GM23338 (cell line): ENCODE measurements around the gene RFX4. TPM values are rescaled to one million over a fixed set of nuclear protein-coding genes. Genes with fewer than 3 reads are reported as not detected.
A peak's percentile ranks its signal among the peaks of the same experiment; 100 is the strongest.

Experiments
- ATAC-seq: fragments of 200-7000 bp; cut with Tn5 transposase; 3 replicates; pipeline ENCODE4 v1.9.1; 2020
- DNase-seq: peaks from one replicate; pipeline ENCODE4 v3.0.0-alpha.2; 2015; ENCODE audit warnings: low spot score
- H2AFZ ChIP-seq: fragments of 200-600 bp; sonication (generic); 2 replicates; pipeline ENCODE4 v1.8.0; 2016; ENCODE audit warnings: antibody characterized with exemption, mild to moderate bottlenecking, moderate library complexity
- H3F3A ChIP-seq: fragments of 200-600 bp; sonication (generic); replicated peaks from 2 replicates; pipeline ENCODE4 v1.8.0; 2017; ENCODE audit warnings: antibody characterized with exemption, mixed run types, low read depth
- H3K27ac ChIP-seq: fragments of 200-600 bp; sonication (generic); 2 replicates; pipeline ENCODE4 v1.6.1; 2016; ENCODE audit warnings: low read depth
- H3K27me3 ChIP-seq: fragments of 200-600 bp; sonication (generic); 2 replicates; pipeline ENCODE4 v1.8.0; 2016; ENCODE audit warnings: mild to moderate bottlenecking, mixed run types, moderate library complexity; ENCODE audit not compliant: insufficient read depth
- H3K36me3 ChIP-seq: fragments of 200-600 bp; sonication (generic); 2 replicates; pipeline ENCODE4 v1.8.0; 2016; ENCODE audit warnings: mild to moderate bottlenecking; ENCODE audit not compliant: insufficient read depth
- H3K4me1 ChIP-seq: fragments of 200-600 bp; sonication (generic); 2 replicates; pipeline ENCODE4 v1.8.0; 2016; ENCODE audit warnings: mild to moderate bottlenecking, moderate library complexity; ENCODE audit not compliant: insufficient read depth
- H3K4me2 ChIP-seq: fragments of 200-600 bp; sonication (generic); 2 replicates; pipeline ENCODE4 v1.7.1; 2017; ENCODE audit warnings: mixed run types
- H3K4me3 ChIP-seq: fragments of 200-600 bp; sonication (generic); 2 replicates; pipeline ENCODE4 v1.6.1; 2016; ENCODE audit warnings: mixed run types
- H3K79me2 ChIP-seq: fragments of 200-600 bp; sonication (generic); replicated peaks from 2 replicates; pipeline ENCODE4 v1.8.0; 2017; ENCODE audit warnings: mild to moderate bottlenecking; ENCODE audit not compliant: insufficient read depth
- H3K9me2 ChIP-seq: fragments of 200-600 bp; sonication (generic); 2 replicates; pipeline ENCODE4 v1.8.0; 2017; ENCODE audit not compliant: insufficient read depth
- H4K20me1 ChIP-seq: fragments of 200-600 bp; sonication (generic); replicated peaks from 2 replicates; pipeline ENCODE4 v1.8.0; 2017; ENCODE audit warnings: mild to moderate bottlenecking; ENCODE audit not compliant: insufficient read depth
- H3K27ac Mint-ChIP-seq: 2 replicates; pipeline ENCODE4 v1.8.0; 2020; ENCODE audit warnings: inconsistent platforms, mild to moderate bottlenecking, moderate library complexity, mixed read lengths
- H3K27me3 Mint-ChIP-seq: 3 replicates; pipeline ENCODE4 v1.8.0; 2022; ENCODE audit warnings: low read depth, mild to moderate bottlenecking, moderate library complexity, mixed read lengths, inconsistent platforms; ENCODE audit not compliant: insufficient read depth, poor library complexity
- H3K36me3 Mint-ChIP-seq: 3 replicates; pipeline ENCODE4 v1.8.0; 2021; ENCODE audit warnings: low read depth, mild to moderate bottlenecking, inconsistent platforms, moderate library complexity, mixed read lengths
- H3K4me1 Mint-ChIP-seq: 3 replicates; pipeline ENCODE4 v1.8.0; 2020; ENCODE audit warnings: mild to moderate bottlenecking, inconsistent platforms, mixed read lengths
- H3K4me3 Mint-ChIP-seq: 3 replicates; pipeline ENCODE4 v1.8.0; 2021; ENCODE audit warnings: moderate library complexity, mild to moderate bottlenecking, inconsistent platforms, mixed read lengths
- H3K9me3 Mint-ChIP-seq: 3 replicates; pipeline ENCODE4 v1.8.0; 2020; ENCODE audit warnings: moderate library complexity, mild to moderate bottlenecking, inconsistent platforms, mixed read lengths
- JUNB ChIP-seq: IDR thresholded peaks from one replicate; pipeline ENCODE4 v1.6.1; 2016; ENCODE audit warnings: antibody characterized with exemption; ENCODE audit not compliant: unreplicated experiment
- polyA plus RNA-seq: library from polyadenylated mRNA; unstranded; fragments of >200 nt; fragmentation: Nextera tagmentation; extraction: Ambion mirVana; gene quantifications from 2 replicates; pipeline ENCODE4 v1.2.1, GENCODE V29; 2016
- total RNA-seq: library from RNA; depleted of rRNA; stranded (reverse); fragments of >200 nt; shearing (Covaris generic); gene quantifications from 2 replicates; pipeline ENCODE4 v1.2.3, GENCODE V29; 2014
- TF ChIP-seq, protein P1 (sequence below): IDR thresholded peaks from one replicate; pipeline ENCODE4 v1.6.1; 2018; ENCODE audit warnings: antibody characterized with exemption; ENCODE audit not compliant: unreplicated experiment
- TF ChIP-seq, protein P2 (sequence below): IDR thresholded peaks from 2 replicates; pipeline ENCODE4 v1.6.1; 2016; ENCODE audit warnings: antibody characterized with exemption
- TF ChIP-seq, protein P3 (sequence below): fragments of 250-450 bp; sonication (Bioruptor Pico); IDR thresholded peaks from 2 replicates; pipeline ENCODE4 v1.5.0; 2020; ENCODE audit warnings: mild to moderate bottlenecking, moderate library complexity

The RFX4 gene
- total and polyA plus RNA-seq, 2 experiments from 2014 or later, result 0.23 TPM; not detected in 1

DNA sequence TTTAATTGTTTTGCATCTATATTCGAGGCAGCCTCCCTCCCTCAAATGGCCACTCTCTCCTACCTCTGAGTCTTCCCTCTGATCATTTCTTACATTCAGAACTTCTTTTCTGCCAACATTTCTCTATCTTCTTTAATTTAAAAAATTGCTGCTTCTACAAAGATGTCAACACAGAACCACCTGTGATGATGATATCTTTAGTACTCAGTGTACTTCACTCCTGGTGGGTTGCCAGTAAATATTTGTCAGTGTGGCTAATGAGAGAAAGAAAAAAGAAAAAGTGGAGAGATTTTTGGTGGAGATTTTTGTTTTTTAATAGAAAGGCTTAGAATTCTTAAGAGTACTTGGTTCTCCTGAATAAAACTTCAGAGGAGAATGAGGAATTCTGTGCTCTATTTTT is 199.8 kb downstream of the RFX4 start:
- Histone ChIP-seq H3K27ac (no peak overlapping the region), H3F3A (no peaks in the 10 kb centered on the region), H3K79me2 (peaks cover 100% of the 10 kb centered on the region), H3K27me3 (no peaks in the 10 kb centered on the region), H3K9me2 (no peaks in the 10 kb centered on the region), H3K4me3 (no peak overlapping the region), H2AFZ (no peak overlapping the region), H3K4me2 (peak overlapping the region; percentile 15), H4K20me1 (peaks cover 39% of the 10 kb centered on the region), H3K4me1 (peaks cover 44% of the 10 kb centered on the region), H3K36me3 (peaks cover 13% of the 10 kb centered on the region; the same call in 1 of the 2 replicates)
- Mint-ChIP-seq H3K9me3 (no peaks in the 10 kb centered on the region), H3K27ac (no peak overlapping the region), H3K4me3 (peak overlapping the region; percentile 4; the same call in 1 of the 3 replicates), H3K4me1 (peaks cover 43% of the 10 kb centered on the region), H3K36me3 (peaks cover 30% of the 10 kb centered on the region), H3K27me3 (no peaks in the 10 kb centered on the region)
- ATAC-seq, result no peak
- DNase-seq, result no peak
- TF ChIP-seq, protein P1, sequence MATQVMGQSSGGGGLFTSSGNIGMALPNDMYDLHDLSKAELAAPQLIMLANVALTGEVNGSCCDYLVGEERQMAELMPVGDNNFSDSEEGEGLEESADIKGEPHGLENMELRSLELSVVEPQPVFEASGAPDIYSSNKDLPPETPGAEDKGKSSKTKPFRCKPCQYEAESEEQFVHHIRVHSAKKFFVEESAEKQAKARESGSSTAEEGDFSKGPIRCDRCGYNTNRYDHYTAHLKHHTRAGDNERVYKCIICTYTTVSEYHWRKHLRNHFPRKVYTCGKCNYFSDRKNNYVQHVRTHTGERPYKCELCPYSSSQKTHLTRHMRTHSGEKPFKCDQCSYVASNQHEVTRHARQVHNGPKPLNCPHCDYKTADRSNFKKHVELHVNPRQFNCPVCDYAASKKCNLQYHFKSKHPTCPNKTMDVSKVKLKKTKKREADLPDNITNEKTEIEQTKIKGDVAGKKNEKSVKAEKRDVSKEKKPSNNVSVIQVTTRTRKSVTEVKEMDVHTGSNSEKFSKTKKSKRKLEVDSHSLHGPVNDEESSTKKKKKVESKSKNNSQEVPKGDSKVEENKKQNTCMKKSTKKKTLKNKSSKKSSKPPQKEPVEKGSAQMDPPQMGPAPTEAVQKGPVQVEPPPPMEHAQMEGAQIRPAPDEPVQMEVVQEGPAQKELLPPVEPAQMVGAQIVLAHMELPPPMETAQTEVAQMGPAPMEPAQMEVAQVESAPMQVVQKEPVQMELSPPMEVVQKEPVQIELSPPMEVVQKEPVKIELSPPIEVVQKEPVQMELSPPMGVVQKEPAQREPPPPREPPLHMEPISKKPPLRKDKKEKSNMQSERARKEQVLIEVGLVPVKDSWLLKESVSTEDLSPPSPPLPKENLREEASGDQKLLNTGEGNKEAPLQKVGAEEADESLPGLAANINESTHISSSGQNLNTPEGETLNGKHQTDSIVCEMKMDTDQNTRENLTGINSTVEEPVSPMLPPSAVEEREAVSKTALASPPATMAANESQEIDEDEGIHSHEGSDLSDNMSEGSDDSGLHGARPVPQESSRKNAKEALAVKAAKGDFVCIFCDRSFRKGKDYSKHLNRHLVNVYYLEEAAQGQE, result no peak
- TF ChIP-seq, protein P2, sequence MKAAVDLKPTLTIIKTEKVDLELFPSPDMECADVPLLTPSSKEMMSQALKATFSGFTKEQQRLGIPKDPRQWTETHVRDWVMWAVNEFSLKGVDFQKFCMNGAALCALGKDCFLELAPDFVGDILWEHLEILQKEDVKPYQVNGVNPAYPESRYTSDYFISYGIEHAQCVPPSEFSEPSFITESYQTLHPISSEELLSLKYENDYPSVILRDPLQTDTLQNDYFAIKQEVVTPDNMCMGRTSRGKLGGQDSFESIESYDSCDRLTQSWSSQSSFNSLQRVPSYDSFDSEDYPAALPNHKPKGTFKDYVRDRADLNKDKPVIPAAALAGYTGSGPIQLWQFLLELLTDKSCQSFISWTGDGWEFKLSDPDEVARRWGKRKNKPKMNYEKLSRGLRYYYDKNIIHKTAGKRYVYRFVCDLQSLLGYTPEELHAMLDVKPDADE, result no peak
- TF ChIP-seq, protein P3, sequence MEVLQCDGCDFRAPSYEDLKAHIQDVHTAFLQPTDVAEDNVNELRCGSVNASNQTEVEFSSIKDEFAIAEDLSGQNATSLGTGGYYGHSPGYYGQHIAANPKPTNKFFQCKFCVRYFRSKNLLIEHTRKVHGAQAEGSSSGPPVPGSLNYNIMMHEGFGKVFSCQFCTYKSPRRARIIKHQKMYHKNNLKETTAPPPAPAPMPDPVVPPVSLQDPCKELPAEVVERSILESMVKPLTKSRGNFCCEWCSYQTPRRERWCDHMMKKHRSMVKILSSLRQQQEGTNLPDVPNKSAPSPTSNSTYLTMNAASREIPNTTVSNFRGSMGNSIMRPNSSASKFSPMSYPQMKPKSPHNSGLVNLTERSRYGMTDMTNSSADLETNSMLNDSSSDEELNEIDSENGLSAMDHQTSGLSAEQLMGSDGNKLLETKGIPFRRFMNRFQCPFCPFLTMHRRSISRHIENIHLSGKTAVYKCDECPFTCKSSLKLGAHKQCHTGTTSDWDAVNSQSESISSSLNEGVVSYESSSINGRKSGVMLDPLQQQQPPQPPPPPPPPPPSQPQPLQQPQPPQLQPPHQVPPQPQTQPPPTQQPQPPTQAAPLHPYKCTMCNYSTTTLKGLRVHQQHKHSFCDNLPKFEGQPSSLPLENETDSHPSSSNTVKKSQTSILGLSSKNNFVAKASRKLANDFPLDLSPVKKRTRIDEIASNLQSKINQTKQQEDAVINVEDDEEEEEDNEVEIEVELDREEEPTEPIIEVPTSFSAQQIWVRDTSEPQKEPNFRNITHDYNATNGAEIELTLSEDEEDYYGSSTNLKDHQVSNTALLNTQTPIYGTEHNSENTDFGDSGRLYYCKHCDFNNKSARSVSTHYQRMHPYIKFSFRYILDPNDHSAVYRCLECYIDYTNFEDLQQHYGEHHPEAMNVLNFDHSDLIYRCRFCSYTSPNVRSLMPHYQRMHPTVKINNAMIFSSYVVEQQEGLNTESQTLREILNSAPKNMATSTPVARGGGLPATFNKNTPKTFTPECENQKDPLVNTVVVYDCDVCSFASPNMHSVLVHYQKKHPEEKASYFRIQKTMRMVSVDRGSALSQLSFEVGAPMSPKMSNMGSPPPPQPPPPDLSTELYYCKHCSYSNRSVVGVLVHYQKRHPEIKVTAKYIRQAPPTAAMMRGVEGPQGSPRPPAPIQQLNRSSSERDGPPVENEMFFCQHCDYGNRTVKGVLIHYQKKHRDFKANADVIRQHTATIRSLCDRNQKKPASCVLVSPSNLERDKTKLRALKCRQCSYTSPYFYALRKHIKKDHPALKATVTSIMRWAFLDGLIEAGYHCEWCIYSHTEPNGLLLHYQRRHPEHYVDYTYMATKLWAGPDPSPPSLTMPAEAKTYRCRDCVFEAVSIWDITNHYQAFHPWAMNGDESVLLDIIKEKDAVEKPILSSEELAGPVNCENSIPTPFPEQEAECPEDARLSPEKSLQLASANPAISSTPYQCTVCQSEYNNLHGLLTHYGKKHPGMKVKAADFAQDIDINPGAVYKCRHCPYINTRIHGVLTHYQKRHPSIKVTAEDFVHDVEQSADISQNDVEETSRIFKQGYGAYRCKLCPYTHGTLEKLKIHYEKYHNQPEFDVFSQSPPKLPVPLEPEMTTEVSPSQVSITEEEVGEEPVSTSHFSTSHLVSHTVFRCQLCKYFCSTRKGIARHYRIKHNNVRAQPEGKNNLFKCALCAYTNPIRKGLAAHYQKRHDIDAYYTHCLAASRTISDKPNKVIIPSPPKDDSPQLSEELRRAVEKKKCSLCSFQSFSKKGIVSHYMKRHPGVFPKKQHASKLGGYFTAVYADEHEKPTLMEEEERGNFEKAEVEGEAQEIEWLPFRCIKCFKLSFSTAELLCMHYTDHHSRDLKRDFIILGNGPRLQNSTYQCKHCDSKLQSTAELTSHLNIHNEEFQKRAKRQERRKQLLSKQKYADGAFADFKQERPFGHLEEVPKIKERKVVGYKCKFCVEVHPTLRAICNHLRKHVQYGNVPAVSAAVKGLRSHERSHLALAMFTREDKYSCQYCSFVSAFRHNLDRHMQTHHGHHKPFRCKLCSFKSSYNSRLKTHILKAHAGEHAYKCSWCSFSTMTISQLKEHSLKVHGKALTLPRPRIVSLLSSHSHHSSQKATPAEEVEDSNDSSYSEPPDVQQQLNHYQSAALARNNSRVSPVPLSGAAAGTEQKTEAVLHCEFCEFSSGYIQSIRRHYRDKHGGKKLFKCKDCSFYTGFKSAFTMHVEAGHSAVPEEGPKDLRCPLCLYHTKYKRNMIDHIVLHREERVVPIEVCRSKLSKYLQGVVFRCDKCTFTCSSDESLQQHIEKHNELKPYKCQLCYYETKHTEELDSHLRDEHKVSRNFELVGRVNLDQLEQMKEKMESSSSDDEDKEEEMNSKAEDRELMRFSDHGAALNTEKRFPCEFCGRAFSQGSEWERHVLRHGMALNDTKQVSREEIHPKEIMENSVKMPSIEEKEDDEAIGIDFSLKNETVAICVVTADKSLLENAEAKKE (CRISPR knock-in tag), result no peak
- no peak for TF ChIP-seq JUNB
